Naive thymus-derived CD8-positive, alpha-beta T cell (primary cell): Measurements from ENCODE around the gene PVALEF. TPM values are rescaled to one million over a fixed set of nuclear protein-coding genes. Genes with fewer than 3 reads are reported as not detected.

Experiments
- ATAC-seq, 2 donors: fragments of 150-1000 bp; cut with Tn5 transposase in 1 of 2; sonication (Bioruptor Pico), chemical (Tn5 transposase) in 1 of 2; 1 replicate in 1 of 2; 2 replicates in 1 of 2; pipeline ENCODE4 v1.10.0; 2021; ENCODE audit warnings: mild to moderate bottlenecking in 2 of 2, moderate library complexity in 2 of 2
- POLR2A ChIA-PET: fragments of 350-600 bp; sonication (Branson Sonifier 250); formaldehyde crosslinking; loops from one replicate; lab custom pipeline; 2021; ENCODE audit warnings: antibody characterized with exemption; lab: Charles Lee
- DNase-seq, 10 donors: peaks; one replicate each; pipeline versions ENCODE4 v3.0.0 to v3.0.0-alpha.2; 2020 to 2022
- H3K27ac Mint-ChIP-seq, 10 donors: one replicate each; pipeline ENCODE4 v1.8.0; 2020 to 2022; ENCODE audit warnings: mild to moderate bottlenecking in 10 of 10, mixed read lengths in 10 of 10, moderate library complexity in 4 of 10, inconsistent platforms in 1 of 10
- H3K27me3 Mint-ChIP-seq, 5 donors: one replicate each; pipeline ENCODE4 v1.8.0; 2021 to 2022; ENCODE audit warnings: mixed read lengths in 5 of 5
- H3K36me3 Mint-ChIP-seq, 3 donors: one replicate each; pipeline ENCODE4 v1.8.0; 2020 to 2022; ENCODE audit warnings: mixed read lengths in 3 of 3, mild to moderate bottlenecking in 2 of 3, inconsistent platforms in 1 of 3
- H3K4me1 Mint-ChIP-seq, 4 donors: one replicate each; pipeline ENCODE4 v1.8.0; 2021 to 2022; ENCODE audit warnings: mixed read lengths in 4 of 4
- H3K4me3 Mint-ChIP-seq, 10 donors: one replicate each; pipeline ENCODE4 v1.8.0; 2020 to 2022; ENCODE audit warnings: mild to moderate bottlenecking in 10 of 10, mixed read lengths in 10 of 10, moderate library complexity in 6 of 10, inconsistent platforms in 1 of 10
- H3K9me3 Mint-ChIP-seq, 9 donors: one replicate each; pipeline ENCODE4 v1.8.0; 2020 to 2022; ENCODE audit warnings: mixed read lengths in 9 of 9, mild to moderate bottlenecking in 3 of 9, inconsistent platforms in 1 of 9, moderate library complexity in 1 of 9
- polyA plus RNA-seq, 3 donors: library from polyadenylated mRNA; unstranded; fragments of 300-500 nt; fragmentation: Illumina TruSeq; gene quantifications; one replicate each; pipeline ENCODE4 v1.2.3, GENCODE V29; 2021
- total RNA-seq, 8 experiments: library from RNA in 2 of 8; stranded (reverse) in 2 of 8; gene quantifications; one replicate each; pipeline ENCODE4 v1.2.3 and lab custom pipeline; 2021 to 2026

PVALEF gene
- total and polyA plus RNA-seq, 5 experiments from 2014 or later = not detected

- Mint-ChIP-seq H3K27ac (no peak overlapping the region), H3K9me3 (no peaks in the 10 kb centered on the region), H3K4me1 (no peaks in the 10 kb centered on the region), H3K4me3 (no peak overlapping the region), H3K27me3 (no peaks in the 10 kb centered on the region), H3K36me3 (no peaks in the 10 kb centered on the region)
- DNase-seq (no peak), ATAC-seq (no peak)
- POLR2A ChIA-PET = no interaction called here
Measured at GRCh38 chr17:81131486-81132196, 33.7 kb upstream of the PVALEF start.

GRCh38 chr17:81132197-81132540, 33.1 kb upstream of the PVALEF start:
- Mint-ChIP-seq H3K27me3 (no peaks in the 10 kb centered on the region), H3K9me3 (no peaks in the 10 kb centered on the region), H3K36me3 (no peaks in the 10 kb centered on the region), H3K4me1 (no peaks in the 10 kb centered on the region), H3K27ac (no peak overlapping the region), H3K4me3 (no peak overlapping the region)
- DNase-seq (no peak), ATAC-seq (no peak)
- POLR2A ChIA-PET = no interaction called here

- no peaks in the 10 kb centered on the region for H3K9me3 Mint-ChIP-seq
- H3K4me1 Mint-ChIP-seq = peaks cover 0 to 4% (median under 1%) of the 10 kb centered on the region in 4 donors
- no peak for ATAC-seq
- no peaks in the 10 kb centered on the region for H3K27me3 Mint-ChIP-seq
- DNase-seq = no peak
- no peak overlapping the region for H3K4me3 Mint-ChIP-seq
- H3K27ac Mint-ChIP-seq = no peak overlapping the region
- no peaks in the 10 kb centered on the region for H3K36me3 Mint-ChIP-seq
- POLR2A ChIA-PET = no interaction called here
Measured at GRCh38 chr17:81132770-81133723, 32.3 kb upstream of the PVALEF start.

GRCh38 chr17:81134064-81134781, 31.1 kb upstream of the PVALEF start:
- no peak for DNase-seq
- Mint-ChIP-seq H3K27me3 (no peaks in the 10 kb centered on the region), H3K4me3 (no peak overlapping the region), H3K9me3 (no peaks in the 10 kb centered on the region), H3K27ac (no peak overlapping the region), H3K36me3 (no peaks in the 10 kb centered on the region), H3K4me1 (peaks cover 0 to 15% (median 5%) of the 10 kb centered on the region in 4 donors)
- no peak for ATAC-seq
- POLR2A ChIA-PET = no interaction called here

- Mint-ChIP-seq H3K27ac (peak overlapping the region in 1 of 10 donors; percentile 37), H3K4me3 (no peak overlapping the region), H3K9me3 (no peaks in the 10 kb centered on the region), H3K27me3 (no peaks in the 10 kb centered on the region), H3K4me1 (peaks cover 0 to 17% (median 5%) of the 10 kb centered on the region in 4 donors), H3K36me3 (no peaks in the 10 kb centered on the region)
- DNase-seq = no peak
- ATAC-seq = no peak
- POLR2A ChIA-PET = no interaction called here
Measured at GRCh38 chr17:81135505-81136278, 29.6 kb upstream of the PVALEF start.

- H3K27ac Mint-ChIP-seq = no peak overlapping the region
- ATAC-seq = no peak
- peaks cover 0 to 17% (median 5%) of the 10 kb centered on the region in 4 donors for H3K4me1 Mint-ChIP-seq
- no peaks in the 10 kb centered on the region for H3K36me3 Mint-ChIP-seq
- no peak overlapping the region for H3K4me3 Mint-ChIP-seq
- H3K27me3 Mint-ChIP-seq = no peaks in the 10 kb centered on the region
- H3K9me3 Mint-ChIP-seq = no peaks in the 10 kb centered on the region
- no peak for DNase-seq
- POLR2A ChIA-PET = no interaction called here
Measured at GRCh38 chr17:81136366-81136765, 28.9 kb upstream of the PVALEF start.

GRCh38 chr17:81137248-81137647, 28.1 kb upstream of the PVALEF start:
- H3K27ac Mint-ChIP-seq = no peak overlapping the region
- no peaks in the 10 kb centered on the region for H3K9me3 Mint-ChIP-seq
- H3K27me3 Mint-ChIP-seq = peaks cover 0 to 2% (median 0%) of the 10 kb centered on the region in 5 donors
- ATAC-seq = no peak
- H3K36me3 Mint-ChIP-seq = no peaks in the 10 kb centered on the region
- H3K4me3 Mint-ChIP-seq = no peak overlapping the region
- POLR2A ChIA-PET = no interaction called here
- H3K4me1 Mint-ChIP-seq = peaks cover 0 to 17% (median 5%) of the 10 kb centered on the region in 4 donors
- no peak for DNase-seq

GRCh38 chr17:81138083-81138482, 27.2 kb upstream of the PVALEF start:
- H3K4me3 Mint-ChIP-seq = no peak overlapping the region
- DNase-seq (no peak), ATAC-seq (no peak)
- no peaks in the 10 kb centered on the region for H3K9me3 Mint-ChIP-seq
- POLR2A ChIA-PET = no interaction called here
- H3K4me1 Mint-ChIP-seq = peaks cover 0 to 17% (median 5%) of the 10 kb centered on the region in 4 donors
- H3K36me3 Mint-ChIP-seq = no peaks in the 10 kb centered on the region
- H3K27ac Mint-ChIP-seq = peak overlapping the region in 2 of 10 donors; percentile 4 to 39
- peaks cover 0 to 3% (median 0%) of the 10 kb centered on the region in 5 donors for H3K27me3 Mint-ChIP-seq

GRCh38 chr17:81138500-81138899, 26.8 kb upstream of the PVALEF start:
- H3K9me3 Mint-ChIP-seq = no peaks in the 10 kb centered on the region
- no peaks in the 10 kb centered on the region for H3K36me3 Mint-ChIP-seq
- no peak for DNase-seq
- POLR2A ChIA-PET = no interaction called here
- ATAC-seq = no peak
- peak overlapping the region in 1 of 10 donors; percentile 2 for H3K27ac Mint-ChIP-seq
- peaks cover 0 to 20% (median 5%) of the 10 kb centered on the region in 4 donors for H3K4me1 Mint-ChIP-seq
- H3K4me3 Mint-ChIP-seq = no peak overlapping the region
- H3K27me3 Mint-ChIP-seq = peaks cover 0 to 3% (median 0%) of the 10 kb centered on the region in 5 donors

GRCh38 chr17:81139428-81139827, 25.9 kb upstream of the PVALEF start:
- Mint-ChIP-seq H3K4me1 (peaks cover 0 to 24% (median 5%) of the 10 kb centered on the region in 4 donors), H3K27me3 (peaks cover 0 to 3% (median 0%) of the 10 kb centered on the region in 5 donors), H3K4me3 (no peak overlapping the region), H3K36me3 (no peaks in the 10 kb centered on the region), H3K27ac (no peak overlapping the region), H3K9me3 (no peaks in the 10 kb centered on the region)
- DNase-seq (no peak), ATAC-seq (no peak)
- POLR2A ChIA-PET = no interaction called here

GRCh38 chr17:81140018-81140417, 25.3 kb upstream of the PVALEF start:
- H3K4me1 Mint-ChIP-seq = peaks cover 0 to 24% (median 5%) of the 10 kb centered on the region in 4 donors
- ATAC-seq = no peak
- POLR2A ChIA-PET = no interaction called here
- no peaks in the 10 kb centered on the region for H3K9me3 Mint-ChIP-seq
- H3K27ac Mint-ChIP-seq = no peak overlapping the region
- no peaks in the 10 kb centered on the region for H3K36me3 Mint-ChIP-seq
- peaks cover 0 to 3% (median 0%) of the 10 kb centered on the region in 5 donors for H3K27me3 Mint-ChIP-seq
- H3K4me3 Mint-ChIP-seq = no peak overlapping the region
- no peak for DNase-seq

GRCh38 chr17:81140695-81141094, 24.6 kb upstream of the PVALEF start:
- no peak for DNase-seq
- no peaks in the 10 kb centered on the region for H3K9me3 Mint-ChIP-seq

More at GRCh38 chr17:81140695-81141094, 24.6 kb upstream of the PVALEF start:
- no peak for ATAC-seq
- no peak overlapping the region for H3K4me3 Mint-ChIP-seq
- no peaks in the 10 kb centered on the region for H3K36me3 Mint-ChIP-seq
- peaks cover 0 to 24% (median 5%) of the 10 kb centered on the region in 4 donors for H3K4me1 Mint-ChIP-seq
- POLR2A ChIA-PET = no interaction called here
- H3K27me3 Mint-ChIP-seq = peaks cover 0 to 3% (median 0%) of the 10 kb centered on the region in 5 donors
- H3K27ac Mint-ChIP-seq = no peak overlapping the region
